ENCODE results near the gene ATP5ME.

GRCh38 chr4:684623-685327 lies 10.7 kb upstream of the ATP5ME start:
- no peak for TF ChIP-seq CTCF (IDR thresholded peaks at IDR 0.05; ENCODE audit: borderline replicate concordance, extremely low read depth, low read length, poor library complexity, severe bottlenecking)
- no peak for TF ChIP-seq EZH2 (IDR thresholded peaks at IDR 0.05; ENCODE audit: borderline replicate concordance, low read depth, low read length, severe bottlenecking)

All from DND-41 (cell line).